ACC112 (cell line): ENCODE results near the gene NR2C2AP.

Experiments used
- H2AFZ ChIP-seq: fragments of 200-600 bp; sonication (generic); one replicate; pipeline ENCODE4 v1.6.0; 2017; ENCODE audit warnings: antibody characterized with exemption, low read length; ENCODE audit not compliant: unreplicated experiment
- H3K27ac ChIP-seq: fragments of 200-600 bp; sonication (generic); 2 replicates; pipeline ENCODE4 v1.5.1; 2014; ENCODE audit warnings: low read depth, mild to moderate bottlenecking, antibody characterized with exemption, low read length, moderate library complexity
- H3K27me3 ChIP-seq: fragments of 200-600 bp; sonication (generic); 2 replicates; pipeline ENCODE4 v1.6.1; 2014; ENCODE audit warnings: mild to moderate bottlenecking, antibody characterized with exemption, low read length, moderate library complexity, mixed read lengths; ENCODE audit not compliant: insufficient read depth
- H3K36me3 ChIP-seq: fragments of 200-600 bp; sonication (generic); 2 replicates; pipeline ENCODE4 v1.6.1; 2016; ENCODE audit warnings: mild to moderate bottlenecking, antibody characterized with exemption, low read length, moderate library complexity, mixed read lengths; ENCODE audit not compliant: insufficient read depth
- H3K4me1 ChIP-seq: fragments of 200-600 bp; sonication (generic); one replicate; pipeline ENCODE4 v1.6.1; 2016; ENCODE audit warnings: low read length, mixed read lengths; ENCODE audit not compliant: insufficient read depth, unreplicated experiment, control insufficient read depth
- H3K4me3 ChIP-seq: fragments of 200-600 bp; sonication (generic); 2 replicates; pipeline ENCODE4 v1.5.1; 2014; ENCODE audit warnings: mild to moderate bottlenecking, low read depth, low read length
- H3K79me2 ChIP-seq: fragments of 200-600 bp; sonication (generic); one replicate; pipeline ENCODE4 v1.6.0; 2016; ENCODE audit warnings: low read length; ENCODE audit not compliant: control insufficient read depth, unreplicated experiment, insufficient read depth

The NR2C2AP gene

DNA sequence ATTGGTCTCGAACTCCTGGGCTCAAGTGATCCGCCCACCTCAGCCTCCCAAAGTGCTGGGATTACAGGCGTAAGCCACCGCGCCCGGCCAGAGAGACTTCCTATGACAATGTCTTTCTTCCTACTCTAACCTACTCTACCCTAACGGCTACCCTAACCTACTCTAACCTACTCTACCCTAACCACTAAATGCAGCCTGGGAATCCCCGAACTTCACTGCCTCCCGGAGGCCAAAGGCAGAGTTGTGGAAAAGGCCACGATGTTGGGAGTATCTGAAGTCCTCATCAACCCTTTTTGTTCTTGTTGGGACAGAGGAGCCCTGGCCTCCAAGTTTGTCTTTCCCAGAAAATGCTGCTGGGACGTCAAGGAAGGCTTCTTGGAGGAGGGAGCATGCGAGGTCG is 967 bp upstream of the NR2C2AP start:
- Histone ChIP-seq H3K4me3 (no peak overlapping the region), H3K27ac (no peak overlapping the region), H3K27me3 (peaks cover 4% of the 10 kb centered on the region; the same call in 1 of the 2 replicates), H3K36me3 (no peaks in the 10 kb centered on the region), H2AFZ (no peak overlapping the region), H3K79me2 (peaks cover 5% of the 10 kb centered on the region), H3K4me1 (peaks cover 5% of the 10 kb centered on the region)

DNA sequence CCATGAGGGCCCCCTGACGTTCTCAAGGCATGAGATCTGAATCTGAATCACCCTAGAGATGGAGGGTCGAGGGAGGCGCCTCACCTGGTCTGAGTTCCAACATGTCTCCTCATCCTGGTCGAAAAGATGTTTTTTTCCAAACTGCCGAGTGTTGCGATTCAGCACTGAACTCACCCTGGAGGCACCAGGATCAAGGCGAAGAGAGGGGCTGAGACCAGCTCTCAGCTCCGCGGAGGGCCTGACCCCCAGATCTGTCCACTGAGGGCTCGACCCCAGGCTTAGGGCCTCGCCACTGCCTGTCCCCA is 555 bp downstream of the NR2C2AP start:
- H3K27me3 ChIP-seq, result peaks cover 4% of the 10 kb centered on the region; the same call in 1 of the 2 replicates
- peak overlapping the region; percentile 84 for H3K4me3 ChIP-seq
- H3K27ac ChIP-seq, result peak overlapping the region; percentile 57; the same call in 1 of the 2 replicates
- H3K79me2 ChIP-seq, result peaks cover 5% of the 10 kb centered on the region
- peak overlapping the region; percentile 74 for H2AFZ ChIP-seq
- H3K4me1 ChIP-seq, result peaks cover 5% of the 10 kb centered on the region
- H3K36me3 ChIP-seq, result no peaks in the 10 kb centered on the region

DNA sequence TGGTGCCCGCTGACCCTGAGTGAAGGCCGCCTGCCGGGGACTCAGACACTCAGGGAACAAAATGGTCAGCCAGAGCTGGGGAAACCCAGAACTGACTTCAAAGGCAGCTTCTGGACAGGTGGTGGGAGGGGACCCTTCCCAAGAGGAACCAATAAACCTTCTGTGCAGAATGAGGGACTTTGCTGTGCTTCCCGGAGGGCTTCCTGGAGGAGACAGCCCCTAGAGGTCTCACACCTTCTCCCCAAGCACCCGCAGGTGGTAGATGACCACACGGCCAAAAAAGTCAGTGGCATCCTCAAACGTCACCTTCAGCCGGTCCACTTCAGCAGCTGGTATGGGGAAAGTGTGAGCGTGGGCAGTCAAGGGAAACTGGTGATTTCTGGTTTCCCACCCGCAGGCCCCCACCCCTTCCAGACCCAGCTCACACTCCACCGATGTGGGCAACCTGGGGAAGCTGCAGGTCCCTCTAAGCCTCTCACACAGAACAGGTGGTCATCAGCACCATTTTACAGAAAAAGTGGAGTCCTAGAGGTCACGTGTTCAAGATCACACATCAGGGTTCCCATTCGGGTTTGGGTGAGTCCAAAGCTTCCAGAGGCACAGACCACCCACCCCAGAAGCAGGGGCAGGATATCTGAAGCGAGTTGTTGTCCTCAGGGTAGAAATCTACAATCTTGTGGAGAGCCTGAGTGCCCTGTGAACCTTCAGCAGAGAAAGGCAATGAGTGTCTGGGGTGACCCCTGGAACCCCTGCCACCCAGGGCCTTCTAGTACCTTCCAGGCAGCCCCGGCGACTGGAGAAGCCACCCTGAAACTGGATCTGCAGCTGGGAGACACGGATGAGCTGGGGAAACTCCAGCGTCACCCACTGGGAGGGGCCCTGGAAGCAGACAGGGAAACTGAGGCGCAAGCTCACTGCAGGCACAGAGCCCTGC is 1.2 kb downstream of the NR2C2AP start:
- Histone ChIP-seq H3K4me1 (peaks cover 5% of the 10 kb centered on the region), H3K79me2 (peaks cover 5% of the 10 kb centered on the region), H3K27me3 (peaks cover 3% of the 10 kb centered on the region; the same call in 1 of the 2 replicates), H3K27ac (0 out of 2 replicates have a peak overlapping the region, but pooled peaks have one; percentile 57), H3K4me3 (peak overlapping the region; percentile 84), H2AFZ (no peak overlapping the region), H3K36me3 (no peaks in the 10 kb centered on the region)

DNA sequence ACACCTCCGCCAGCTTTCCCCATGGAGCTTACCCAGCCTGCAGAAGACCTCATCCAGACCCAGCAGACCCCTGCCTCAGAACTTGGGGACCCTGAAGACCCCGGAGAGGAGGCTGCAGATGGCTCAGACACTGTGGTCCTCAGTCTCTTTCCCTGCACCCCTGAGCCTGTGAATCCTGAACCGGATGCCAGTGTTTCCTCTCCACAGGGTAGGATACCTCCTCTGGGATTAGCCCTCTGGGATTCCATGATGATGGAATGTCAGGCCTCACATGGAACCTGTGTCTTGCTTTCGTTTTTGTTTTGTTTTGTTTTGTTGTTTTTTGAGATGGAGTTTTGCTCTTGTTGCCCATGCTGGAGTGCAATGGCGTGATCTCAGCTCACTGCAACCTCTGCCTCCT is 9.3 kb downstream of the NR2C2AP start:
- Histone ChIP-seq H3K36me3 (no peaks in the 10 kb centered on the region), H3K79me2 (peaks cover 38% of the 10 kb centered on the region), H3K4me1 (peaks cover 11% of the 10 kb centered on the region), H2AFZ (no peak overlapping the region), H3K27me3 (no peaks in the 10 kb centered on the region), H3K4me3 (peak overlapping the region; percentile 98), H3K27ac (no peak overlapping the region)

DNA sequence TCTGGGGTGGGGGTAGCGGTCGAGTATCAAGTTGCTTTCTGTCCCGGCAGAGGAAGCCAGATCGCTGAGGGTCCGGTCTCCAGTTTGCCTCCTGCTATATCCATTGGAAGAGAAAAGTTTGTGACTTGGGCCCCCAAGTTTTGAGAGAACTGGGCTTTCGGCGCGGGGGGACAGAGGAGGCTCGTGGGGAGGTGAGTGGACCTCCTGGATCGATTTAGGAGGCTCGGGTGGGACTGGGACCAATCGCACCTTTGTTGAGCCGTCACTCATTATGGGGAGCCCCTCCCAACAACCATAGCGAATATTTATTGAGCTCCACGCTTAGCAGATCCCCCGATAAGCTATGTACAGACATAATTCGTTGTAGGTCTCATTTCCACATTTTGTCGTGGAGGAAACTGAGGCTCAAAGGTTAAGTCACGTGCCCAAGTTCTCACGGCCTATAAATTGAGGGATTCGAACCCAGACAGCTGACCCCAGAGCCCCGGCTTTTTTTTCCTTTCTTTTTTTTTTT is 10.2 kb downstream of the NR2C2AP start:
- H3K79me2 ChIP-seq, result peaks cover 38% of the 10 kb centered on the region
- H3K4me1 ChIP-seq, result peaks cover 11% of the 10 kb centered on the region
- H3K27ac ChIP-seq, result peak overlapping the region; percentile 45

DNA sequence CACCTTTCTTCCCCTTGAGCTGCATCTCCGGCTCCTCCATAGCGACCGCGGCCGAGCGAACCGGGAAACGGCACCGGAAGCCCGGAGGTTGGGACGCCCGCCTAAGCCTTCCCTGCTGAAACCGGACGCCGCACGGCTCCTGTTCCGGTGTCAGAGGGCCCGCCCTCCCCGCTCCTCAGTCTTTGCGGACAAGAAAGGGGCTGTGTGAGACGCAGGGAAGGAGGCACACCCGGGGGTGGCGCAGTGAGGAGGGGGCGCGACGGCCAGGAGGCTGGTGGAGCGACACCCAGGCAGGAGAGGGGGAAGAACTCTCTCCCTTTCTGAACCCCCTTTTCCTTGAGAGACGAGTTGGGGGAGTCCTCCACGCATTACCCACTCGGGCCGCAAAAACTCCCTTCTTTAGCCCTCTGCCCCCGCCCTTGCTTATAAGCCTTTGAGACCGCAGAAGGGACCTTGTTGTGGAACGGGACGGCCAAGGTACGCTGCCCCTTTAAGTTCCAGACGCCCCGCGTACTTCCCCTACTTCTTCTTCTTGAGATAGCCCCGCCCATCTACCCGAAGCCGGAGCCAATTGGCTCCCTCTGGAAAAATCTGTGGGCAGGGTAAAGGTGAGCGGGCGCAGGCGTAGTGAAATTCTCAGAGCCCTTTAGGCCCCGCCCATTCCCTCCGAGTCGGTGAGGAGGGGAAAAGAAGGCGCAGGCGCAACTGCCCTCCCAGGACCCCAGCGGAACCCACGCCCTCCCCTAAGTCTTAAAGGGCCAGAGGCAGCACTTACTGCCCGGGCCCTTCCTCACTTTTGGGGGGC is 10.9 kb downstream of the NR2C2AP start, which contains the start of the genes BORCS8 and RFXANK:
Gene BORCS8 (minus strand): TSS at position 75 of the 805 bp plus-strand sequence. CDS start 35 bp downstream, at position 40.
Gene RFXANK (plus strand): TSS at position 181 of the 805 bp plus-strand sequence. CDS start 1,689 bp downstream, outside the sequence.
- H3K4me1 ChIP-seq, result peaks cover 11% of the 10 kb centered on the region
- no peaks in the 10 kb centered on the region for H3K36me3 ChIP-seq
- peak within 1 kb of the TSS; percentile 95 for H3K27ac ChIP-seq
- H3K79me2 ChIP-seq, result peaks cover 38% of the 10 kb centered on the region
- peak within 1 kb of the TSS; percentile 98 for H3K4me3 ChIP-seq
- peak within 1 kb of the TSS; percentile 100 for H2AFZ ChIP-seq
- no peaks in the 10 kb centered on the region for H3K27me3 ChIP-seq

More for the DNA sequence above, 10.2 kb downstream of the NR2C2AP start:
- no peaks in the 10 kb centered on the region for H3K27me3 ChIP-seq
- H3K36me3 ChIP-seq, result no peaks in the 10 kb centered on the region
- peak overlapping the region; percentile 98 for H3K4me3 ChIP-seq
- H2AFZ ChIP-seq, result peak overlapping the region; percentile 81

DNA sequence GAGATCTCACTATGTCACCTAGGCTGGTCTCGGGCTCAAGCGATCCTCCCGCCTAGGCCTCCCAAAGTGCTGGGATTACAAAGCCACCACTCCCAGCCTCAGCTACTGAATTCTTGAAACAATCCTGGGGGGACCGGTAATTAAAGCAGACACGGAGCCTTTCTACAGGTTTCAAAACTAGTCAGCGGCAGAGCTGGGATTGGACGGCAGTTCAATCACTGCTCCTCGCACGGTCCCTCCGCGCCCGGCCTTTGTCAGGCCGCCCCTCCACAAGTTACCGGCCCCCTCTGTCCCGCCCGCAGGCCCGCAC is 11.5 kb downstream of the NR2C2AP start:
- peaks cover 11% of the 10 kb centered on the region for H3K4me1 ChIP-seq
- H3K27ac ChIP-seq, result peak overlapping the region; percentile 95
- peak overlapping the region; percentile 100 for H2AFZ ChIP-seq
- no peaks in the 10 kb centered on the region for H3K36me3 ChIP-seq
- H3K4me3 ChIP-seq, result peak overlapping the region; percentile 98
- H3K27me3 ChIP-seq, result no peaks in the 10 kb centered on the region
- H3K79me2 ChIP-seq, result peaks cover 38% of the 10 kb centered on the region

DNA sequence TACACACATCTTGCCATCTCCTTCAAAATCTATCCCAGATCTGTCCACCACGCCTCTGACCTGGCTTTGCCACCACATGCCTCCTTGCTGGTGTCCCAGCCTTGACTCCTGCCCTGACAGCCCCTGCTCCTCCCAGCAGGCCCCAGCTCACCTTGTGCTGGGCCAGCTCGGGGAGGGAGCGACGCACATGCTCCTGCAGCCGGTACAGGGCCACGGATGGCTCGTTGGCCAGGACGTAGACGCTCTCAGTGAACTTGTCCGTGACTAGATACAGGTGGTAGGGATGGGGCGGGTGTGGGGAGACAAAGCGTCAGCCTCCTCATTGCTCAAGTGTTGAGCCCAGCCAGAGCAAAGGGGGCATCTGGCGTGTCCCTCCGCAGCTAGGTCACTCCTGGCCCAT is 16.5 kb downstream of the NR2C2AP start:
- no peak overlapping the region for H2AFZ ChIP-seq
- no peak overlapping the region for H3K4me3 ChIP-seq
- H3K36me3 ChIP-seq, result no peaks in the 10 kb centered on the region
- H3K4me1 ChIP-seq, result no peaks in the 10 kb centered on the region
- H3K27me3 ChIP-seq, result no peaks in the 10 kb centered on the region
- no peak overlapping the region for H3K27ac ChIP-seq
- H3K79me2 ChIP-seq, result peaks cover 27% of the 10 kb centered on the region

DNA sequence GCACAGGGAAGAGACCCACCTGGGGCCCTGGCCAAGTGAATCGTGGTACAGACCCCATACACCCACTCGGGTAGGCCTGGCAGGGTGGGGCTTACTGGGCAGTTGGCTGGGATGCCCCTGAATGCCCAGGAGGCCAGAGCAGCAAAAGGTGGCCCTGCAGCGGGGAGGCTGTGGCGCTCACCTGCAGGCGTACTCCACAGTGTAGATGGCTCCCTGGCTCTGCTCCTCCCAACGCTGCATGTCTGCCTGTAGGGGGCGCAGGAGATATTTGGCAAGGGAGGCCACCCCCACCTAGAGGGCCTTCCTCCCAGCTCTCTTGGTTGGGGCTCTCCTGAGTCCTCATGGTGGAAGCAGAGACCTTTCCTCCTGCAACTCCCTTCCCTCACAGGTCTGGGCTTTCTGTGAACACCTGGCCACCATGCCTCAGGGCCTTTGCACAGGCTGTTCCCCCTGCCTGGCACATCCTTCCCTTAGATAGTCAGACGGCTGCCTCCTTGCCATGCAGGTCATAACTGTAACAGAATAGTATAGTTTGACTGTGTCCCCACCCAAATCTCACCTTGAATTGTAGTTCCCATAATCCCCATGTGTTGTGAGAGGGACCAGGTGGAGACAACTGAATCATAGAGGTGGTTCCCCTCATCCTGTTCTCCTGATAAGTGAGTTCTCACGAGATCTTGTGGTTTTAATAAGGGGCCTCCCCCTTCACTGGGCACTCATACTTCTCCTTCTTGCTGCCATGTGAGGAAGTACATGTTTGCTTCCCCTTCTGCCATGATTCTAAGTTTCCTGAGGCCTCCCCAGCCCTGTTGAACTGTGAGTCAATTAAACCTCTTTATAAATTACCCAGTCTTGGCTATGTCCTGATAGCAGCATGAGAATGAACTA is 17.1 kb downstream of the NR2C2AP start:
- no peaks in the 10 kb centered on the region for H3K4me1 ChIP-seq
- no peak overlapping the region for H3K4me3 ChIP-seq
- H3K79me2 ChIP-seq, result peaks cover 21% of the 10 kb centered on the region
- no peak overlapping the region for H2AFZ ChIP-seq
- H3K27me3 ChIP-seq, result no peaks in the 10 kb centered on the region
- H3K36me3 ChIP-seq, result no peaks in the 10 kb centered on the region
- H3K27ac ChIP-seq, result no peak overlapping the region
